Measurements from ENCODE around the gene C14orf180. TPM values are rescaled to one million over a fixed set of nuclear protein-coding genes. Genes with fewer than 3 reads are reported as not detected.

Gene C14orf180
- total RNA-seq, 1 experiment from 2014 or later: not detected

DNA sequence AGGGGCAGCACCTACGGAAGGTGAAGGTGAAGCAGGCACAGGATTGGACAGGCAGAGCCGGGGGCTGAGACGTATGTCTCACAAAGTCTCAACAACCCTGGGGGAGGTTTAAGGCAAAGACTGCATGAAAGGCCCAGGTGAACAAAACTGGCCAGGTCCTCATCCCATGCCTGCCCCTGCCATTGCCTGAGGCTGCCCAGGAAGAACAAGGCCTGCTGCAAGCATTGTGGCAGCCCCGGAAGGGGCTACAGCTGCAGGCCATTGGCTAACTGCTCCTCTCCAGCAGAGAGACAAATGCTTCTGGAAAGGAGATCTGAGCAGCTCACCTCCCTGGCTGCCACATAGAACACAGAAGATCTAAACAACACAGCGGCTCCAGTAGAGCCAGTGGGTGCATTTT is 45.4 kb downstream of the C14orf180 start:
- BruUV-seq (replicated peaks): no TSS peak
- CTCF ChIA-PET: no interaction called here
- Histone ChIP-seq H3K4me3 (ENCODE audit: low read depth in 2 of 2, low read length in 2 of 2) (no peak overlapping the region), H3K27ac (ENCODE audit: low read length) (no peak overlapping the region), H3K4me1 (ENCODE audit: control insufficient read depth, insufficient read depth, low read length) (no peaks in the 10 kb centered on the region), H3K9me3 (ENCODE audit: control insufficient read depth, insufficient read depth, low read depth, low read length) (no peaks in the 10 kb centered on the region), H3K27me3 (ENCODE audit: control insufficient read depth, insufficient read depth, low read length) (peaks cover 1% of the 10 kb centered on the region), H3K36me3 (ENCODE audit: control insufficient read depth, insufficient read depth, low read length) (no peaks in the 10 kb centered on the region)
- ATAC-seq (no peak), DNase-seq (ENCODE audit: low read depth, low spot score) (no peak)
- no peak for TF ChIP-seq TCF7L2 (IDR thresholded peaks at IDR 0.05; ENCODE audit: low read depth, low read length)
- TF ChIP-seq SIN3A (IDR thresholded peaks at IDR 0.05; ENCODE audit: borderline replicate concordance, insufficient read depth, low read depth, low read length): no peak
- no peak for TF ChIP-seq REST (IDR thresholded peaks at IDR 0.05; ENCODE audit: insufficient read depth in 1 of 2, low read depth in 2 of 2, low read length in 1 of 2)
- no peak for TF ChIP-seq POLR2AphosphoS5 (IDR thresholded peaks at IDR 0.05; ENCODE audit: low read depth, low read length)
- TF ChIP-seq CTCF (IDR thresholded peaks at IDR 0.05): no peak
- in situ Hi-C loops (cut with HindIII; ENCODE audit: low pct_unique_long_range_greater_than_20kb, low sequenced_read_pairs) (no loop called here), intact Hi-C loops (cut with micrococcal nuclease; ENCODE audit: unreplicated experiment) (no loop called here)
- POLR2A ChIA-PET: interaction anchor here (0.7 kb wide), 1 partner anchor 36 kb away, joined by 4 read pairs; no protein-coding TSS in a partner anchor

GRCh38 chr14:104632781-104633180 is 53.2 kb downstream of the C14orf180 start:
- no peak for ATAC-seq
- in situ Hi-C loops (cut with HindIII; ENCODE audit: low pct_unique_long_range_greater_than_20kb, low sequenced_read_pairs) (no loop called here), intact Hi-C loops (cut with micrococcal nuclease; ENCODE audit: unreplicated experiment) (loop anchor here (10.0 kb wide), 1 partner anchor 558 kb away; no protein-coding TSS in a partner anchor)

More at GRCh38 chr14:104632781-104633180, 53.2 kb downstream of the C14orf180 start:
- no peak overlapping the region for H3K4me3 ChIP-seq (ENCODE audit: low read depth in 2 of 2, low read length in 2 of 2)
- H3K27me3 ChIP-seq (ENCODE audit: control insufficient read depth, insufficient read depth, low read length): no peaks in the 10 kb centered on the region; the same call in 1 of the 2 replicates
- no peak overlapping the region for H3K27ac ChIP-seq (ENCODE audit: low read length)
- H3K4me1 ChIP-seq (ENCODE audit: control insufficient read depth, insufficient read depth, low read length): no peaks in the 10 kb centered on the region
- no TSS peak for BruUV-seq (replicated peaks)
- no peak for DNase-seq (ENCODE audit: low read depth, low spot score)
- no peaks in the 10 kb centered on the region for H3K9me3 ChIP-seq (ENCODE audit: control insufficient read depth, insufficient read depth, low read depth, low read length)
- ChIA-PET CTCF (no interaction called here), POLR2A (no interaction called here)
- H3K36me3 ChIP-seq (ENCODE audit: control insufficient read depth, insufficient read depth, low read length): no peaks in the 10 kb centered on the region
- TF ChIP-seq CTCF (IDR thresholded peaks at IDR 0.05) (no peak), POLR2AphosphoS5 (IDR thresholded peaks at IDR 0.05; ENCODE audit: low read depth, low read length) (no peak), REST (IDR thresholded peaks at IDR 0.05; ENCODE audit: insufficient read depth in 1 of 2, low read depth in 2 of 2, low read length in 1 of 2) (no peak), SIN3A (IDR thresholded peaks at IDR 0.05; ENCODE audit: borderline replicate concordance, insufficient read depth, low read depth, low read length) (no peak), TCF7L2 (IDR thresholded peaks at IDR 0.05; ENCODE audit: low read depth, low read length) (no peak)
